Natural killer cell (primary cell): ENCODE measurements around the gene SEC16A. TPM values are rescaled to one million over a fixed set of nuclear protein-coding genes. Genes with fewer than 3 reads are reported as not detected.

Source experiments
- ATAC-seq, 3 donors: fragments of 150-1000 bp in 2 of 3; fragments of 200-7000 bp in 1 of 3; cut with Tn5 transposase; 1 replicate in 1 of 3; 2 replicates in 2 of 3; pipeline ENCODE4 v1.10.0; 2021; ENCODE audit warnings: mild to moderate bottlenecking in 2 of 3, moderate library complexity in 2 of 3
- DNase-seq, 2 donors: peaks; one replicate each; pipeline versions ENCODE4 v3.0.0 to v3.0.0-alpha.2; 2013 to 2021; ENCODE audit warnings: mixed read lengths in 1 of 2
- H3K27ac ChIP-seq: one replicate; pipeline ENCODE4 v1.5.1; 2013; ENCODE audit warnings: mild to moderate bottlenecking, low read length
- H3K27me3 ChIP-seq: one replicate; pipeline ENCODE4 v1.6.1; 2013; ENCODE audit warnings: low read length; ENCODE audit not compliant: control insufficient read depth, insufficient read depth
- H3K36me3 ChIP-seq: one replicate; pipeline ENCODE4 v1.6.1; 2013; ENCODE audit warnings: low read length; ENCODE audit not compliant: control insufficient read depth, insufficient read depth
- H3K4me1 ChIP-seq: one replicate; pipeline ENCODE4 v1.6.1; 2013; ENCODE audit warnings: low read length; ENCODE audit not compliant: control insufficient read depth, insufficient read depth
- H3K4me3 ChIP-seq: one replicate; pipeline ENCODE4 v1.5.1; 2013; ENCODE audit warnings: low read length
- H3K9me3 ChIP-seq: one replicate; pipeline ENCODE4 v1.6.1; 2013; ENCODE audit warnings: low read length; ENCODE audit not compliant: control insufficient read depth, insufficient read depth
- H3K27ac Mint-ChIP-seq, 2 donors: one replicate each; pipeline ENCODE4 v1.8.0; 2022; ENCODE audit warnings: mild to moderate bottlenecking in 2 of 2, mixed read lengths in 2 of 2, moderate library complexity in 1 of 2
- H3K27me3 Mint-ChIP-seq, 2 donors: one replicate each; pipeline ENCODE4 v1.8.0; 2022; ENCODE audit warnings: low read depth in 2 of 2, mixed read lengths in 2 of 2
- H3K36me3 Mint-ChIP-seq: one replicate; pipeline ENCODE4 v1.8.0; 2022; ENCODE audit warnings: mixed read lengths
- H3K4me1 Mint-ChIP-seq, 2 donors: one replicate each; pipeline ENCODE4 v1.8.0; 2022; ENCODE audit warnings: mixed read lengths in 2 of 2
- H3K4me3 Mint-ChIP-seq: one replicate; pipeline ENCODE4 v1.8.0; 2022; ENCODE audit warnings: mild to moderate bottlenecking, moderate library complexity, mixed read lengths
- H3K9me3 Mint-ChIP-seq, 2 donors: one replicate each; pipeline ENCODE4 v1.8.0; 2022; ENCODE audit warnings: mixed read lengths in 2 of 2
- WGBS: methylation state at CpG from one replicate; pipeline ENCODE4 v1.1.7; 2013; ENCODE audit warnings: missing lambda C conversion rate; ENCODE audit not compliant: insufficient coverage; 5-methylcytosine and 5-hydroxymethylcytosine counted together
- intact Hi-C: fragments of 100-400 bp; cut with micrococcal nuclease; formaldehyde crosslinking; loops from one replicate; pipeline ENCODE4 v1.14.2; 2022
- total RNA-seq, 4 donors: library from RNA; stranded (reverse); fragments of 120-200 nt in 1 of 4; gene quantifications; one replicate each; pipeline versions ENCODE4 v1.2.3 to v1.2.4, GENCODE V29; 2013 to 2022
- TF ChIP-seq, protein P1 (sequence below): fragments of 200-600 bp; IDR thresholded peaks from one replicate; pipeline ENCODE4 v1.8.0; 2022; ENCODE audit warnings: antibody characterized with exemption

SEC16A gene
- total RNA-seq, 3 donors from 2014 or later (not counting 1 experiment from before 2014, with no cell fraction given) = 84.3 to 89.0 (median 87.1) TPM

DNA sequence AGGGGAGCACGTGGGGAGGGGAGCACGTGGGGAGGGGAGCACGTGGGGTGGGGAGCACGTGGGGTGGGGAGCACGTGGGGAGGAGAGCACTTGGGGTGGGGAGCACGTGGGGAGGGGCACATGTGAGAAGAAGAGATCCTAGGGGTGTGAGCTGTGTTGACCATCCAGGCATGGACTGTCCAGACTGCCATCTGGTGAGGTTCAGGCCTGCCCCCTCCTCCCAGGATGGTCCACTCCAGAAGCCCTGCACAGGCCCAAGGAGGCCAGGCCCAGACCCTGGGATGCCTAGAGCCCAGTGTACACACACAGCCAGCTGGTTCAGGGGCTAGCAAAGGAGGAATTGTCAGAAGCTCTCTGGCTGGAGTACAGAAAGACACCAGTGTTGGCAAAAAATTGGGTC, 85.2 kb downstream of the SEC16A start:
- Histone ChIP-seq H3K36me3 (peaks cover 37% of the 10 kb centered on the region), H3K4me3 (no peak overlapping the region), H3K9me3 (no peaks in the 10 kb centered on the region), H3K4me1 (peaks cover 29% of the 10 kb centered on the region), H3K27me3 (no peaks in the 10 kb centered on the region), H3K27ac (no peak overlapping the region)
- TF ChIP-seq, protein P1, sequence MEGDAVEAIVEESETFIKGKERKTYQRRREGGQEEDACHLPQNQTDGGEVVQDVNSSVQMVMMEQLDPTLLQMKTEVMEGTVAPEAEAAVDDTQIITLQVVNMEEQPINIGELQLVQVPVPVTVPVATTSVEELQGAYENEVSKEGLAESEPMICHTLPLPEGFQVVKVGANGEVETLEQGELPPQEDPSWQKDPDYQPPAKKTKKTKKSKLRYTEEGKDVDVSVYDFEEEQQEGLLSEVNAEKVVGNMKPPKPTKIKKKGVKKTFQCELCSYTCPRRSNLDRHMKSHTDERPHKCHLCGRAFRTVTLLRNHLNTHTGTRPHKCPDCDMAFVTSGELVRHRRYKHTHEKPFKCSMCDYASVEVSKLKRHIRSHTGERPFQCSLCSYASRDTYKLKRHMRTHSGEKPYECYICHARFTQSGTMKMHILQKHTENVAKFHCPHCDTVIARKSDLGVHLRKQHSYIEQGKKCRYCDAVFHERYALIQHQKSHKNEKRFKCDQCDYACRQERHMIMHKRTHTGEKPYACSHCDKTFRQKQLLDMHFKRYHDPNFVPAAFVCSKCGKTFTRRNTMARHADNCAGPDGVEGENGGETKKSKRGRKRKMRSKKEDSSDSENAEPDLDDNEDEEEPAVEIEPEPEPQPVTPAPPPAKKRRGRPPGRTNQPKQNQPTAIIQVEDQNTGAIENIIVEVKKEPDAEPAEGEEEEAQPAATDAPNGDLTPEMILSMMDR = no peak
- no peak for DNase-seq
- H3K27ac Mint-ChIP-seq = no peak overlapping the region
- H3K9me3 Mint-ChIP-seq = no peaks in the 10 kb centered on the region
- no peaks in the 10 kb centered on the region for H3K36me3 Mint-ChIP-seq
- ATAC-seq = no peak
- WGBS = 90% methylated on average over 6 of the region's 6 CpGs
- intact Hi-C loops = no loop called here
- peaks cover 12 to 20% of the 10 kb centered on the region in 2 donors for H3K4me1 Mint-ChIP-seq
- no peaks in the 10 kb centered on the region for H3K27me3 Mint-ChIP-seq
- H3K4me3 Mint-ChIP-seq = no peak overlapping the region

DNA sequence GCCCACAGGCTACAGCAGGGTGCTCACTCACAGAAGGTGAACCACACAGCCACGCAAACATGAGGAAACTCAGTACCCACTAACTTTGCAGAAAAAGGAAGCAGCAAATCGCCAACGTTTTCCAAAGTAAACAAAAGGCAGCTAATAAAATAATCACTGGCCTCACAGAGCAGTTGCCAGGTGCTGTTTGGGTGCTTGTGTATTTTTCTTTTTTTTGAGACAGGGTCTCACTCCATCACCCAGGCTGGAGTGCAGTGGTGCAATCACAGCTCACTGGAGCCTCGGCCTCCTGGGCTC, 86.7 kb downstream of the SEC16A start:
- H3K36me3 ChIP-seq = peaks cover 42% of the 10 kb centered on the region
- no peak for ATAC-seq

DNA sequence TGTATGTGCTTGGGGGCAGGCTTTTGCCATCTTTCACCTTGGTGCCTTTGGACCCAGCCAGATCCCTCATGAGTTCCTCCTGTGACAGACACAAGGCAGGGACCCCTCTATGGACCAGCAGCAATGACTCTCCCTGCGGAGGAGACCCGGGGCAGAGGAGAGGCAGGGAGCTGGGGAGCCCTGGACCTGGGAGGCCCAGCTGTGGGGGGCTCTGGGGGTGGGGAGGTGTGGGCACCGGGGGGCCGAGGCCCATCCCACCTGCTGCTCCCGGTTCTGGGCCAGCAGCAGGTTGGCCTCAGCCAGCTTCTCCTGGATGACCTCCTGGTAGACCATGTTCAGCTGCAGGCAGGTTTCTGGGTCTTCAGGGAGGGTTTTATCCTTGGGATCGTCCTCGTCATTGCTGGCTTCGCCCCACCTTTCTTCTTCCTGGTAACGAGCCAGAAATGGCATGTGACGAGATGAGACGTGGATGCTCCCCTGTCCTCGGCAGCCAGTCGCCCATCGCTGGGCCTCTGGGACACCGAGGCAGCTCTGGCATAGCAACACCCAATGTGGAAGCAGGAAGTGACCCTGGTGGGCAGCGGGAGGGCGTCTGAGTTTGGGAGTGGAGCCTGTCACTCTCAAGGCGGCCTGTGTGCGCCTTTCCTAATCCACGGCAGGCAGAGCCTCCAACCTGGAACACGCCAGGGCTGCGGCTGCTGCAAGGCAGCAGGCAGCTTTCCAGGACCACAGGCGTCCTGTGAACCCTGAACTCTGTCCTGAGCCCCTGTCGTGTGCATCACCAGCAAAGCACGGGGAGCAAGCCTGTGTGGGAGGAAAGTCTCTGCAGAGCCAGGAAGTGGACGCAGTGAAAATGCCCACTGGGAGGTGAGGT, 87.3 kb downstream of the SEC16A start:
- DNase-seq (no peak), ATAC-seq (no peak)
- peaks cover 11 to 12% of the 10 kb centered on the region in 2 donors for H3K4me1 Mint-ChIP-seq
- Histone ChIP-seq H3K27me3 (no peaks in the 10 kb centered on the region), H3K36me3 (peaks cover 42% of the 10 kb centered on the region), H3K9me3 (no peaks in the 10 kb centered on the region), H3K27ac (no peak overlapping the region), H3K4me1 (peaks cover 22% of the 10 kb centered on the region), H3K4me3 (no peak overlapping the region)
- TF ChIP-seq, protein P1 = no peak
- no peak overlapping the region for H3K27ac Mint-ChIP-seq
- no peaks in the 10 kb centered on the region for H3K9me3 Mint-ChIP-seq
- H3K36me3 Mint-ChIP-seq = no peaks in the 10 kb centered on the region
- no peaks in the 10 kb centered on the region for H3K27me3 Mint-ChIP-seq
- WGBS = 98% methylated on average over 26 of the region's 26 CpGs
- no peak overlapping the region for H3K4me3 Mint-ChIP-seq
- intact Hi-C loops = no loop called here

More for the DNA sequence above, 86.7 kb downstream of the SEC16A start:
- H3K27me3 ChIP-seq = no peaks in the 10 kb centered on the region
- WGBS = 92% methylated on average over 4 of the region's 4 CpGs
- Mint-ChIP-seq H3K9me3 (no peaks in the 10 kb centered on the region), H3K4me3 (no peak overlapping the region), H3K27me3 (no peaks in the 10 kb centered on the region), H3K36me3 (no peaks in the 10 kb centered on the region), H3K4me1 (peaks cover 12 to 16% of the 10 kb centered on the region in 2 donors), H3K27ac (no peak overlapping the region)
- no peaks in the 10 kb centered on the region for H3K9me3 ChIP-seq
- intact Hi-C loops = no loop called here
- H3K4me1 ChIP-seq = peaks cover 25% of the 10 kb centered on the region
- no peak for DNase-seq
- no peak overlapping the region for H3K27ac ChIP-seq
- H3K4me3 ChIP-seq = no peak overlapping the region
- TF ChIP-seq, protein P1 = no peak

DNA sequence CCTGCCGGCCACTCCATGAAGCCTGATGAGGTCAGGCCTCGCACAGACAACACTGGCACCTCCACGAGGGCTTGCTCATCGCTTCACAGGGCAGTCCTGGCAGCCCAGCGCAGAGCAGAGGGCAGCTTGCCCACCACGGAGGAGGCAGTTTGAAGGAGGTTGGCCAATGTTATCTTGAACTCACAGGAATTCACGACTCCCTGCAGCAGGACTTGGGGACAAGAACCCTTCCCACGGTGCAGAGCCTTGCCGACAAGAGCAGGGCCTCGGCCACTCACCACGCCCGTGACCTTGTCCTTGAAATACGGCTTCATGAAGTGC, 87.9 kb downstream of the SEC16A start:
- DNase-seq (no peak), ATAC-seq (no peak)
- Histone ChIP-seq H3K9me3 (no peaks in the 10 kb centered on the region), H3K27me3 (no peaks in the 10 kb centered on the region), H3K27ac (no peak overlapping the region), H3K4me3 (no peak overlapping the region), H3K36me3 (peaks cover 42% of the 10 kb centered on the region), H3K4me1 (peaks cover 17% of the 10 kb centered on the region)
- H3K36me3 Mint-ChIP-seq = no peaks in the 10 kb centered on the region
- WGBS = 95% methylated on average over 13 of the region's 13 CpGs
- H3K27ac Mint-ChIP-seq = no peak overlapping the region
- no peak overlapping the region for H3K4me3 Mint-ChIP-seq
- no peaks in the 10 kb centered on the region for H3K9me3 Mint-ChIP-seq
- TF ChIP-seq, protein P1 = no peak
- H3K4me1 Mint-ChIP-seq = peaks cover 10 to 12% of the 10 kb centered on the region in 2 donors
- intact Hi-C loops = no loop called here
- no peaks in the 10 kb centered on the region for H3K27me3 Mint-ChIP-seq
